HEK293 (cell line): ENCODE results near the gene PDE4A.

Experiments used
- CTCF ChIP-seq: fragments of 450-650 bp; formaldehyde crosslinking; IDR thresholded peaks from 2 replicates; pipeline ENCODE4 v1.5.1; 2016; ENCODE audit warnings: missing biosample characterization, missing genetic modification characterization
- MEIS1 ChIP-seq: sonication (generic); formaldehyde crosslinking; IDR thresholded peaks from 2 replicates; pipeline ENCODE4 v1.8.1; 2022; ENCODE audit warnings: missing genetic modification reagents, mild to moderate bottlenecking, borderline replicate concordance
- SETDB1 ChIP-seq: IDR thresholded peaks from one replicate; pipeline ENCODE4 v1.6.1; 2017; ENCODE audit warnings: mild to moderate bottlenecking, low read length, moderate library complexity, mixed read lengths; ENCODE audit not compliant: insufficient read length
- YY2 ChIP-seq: fragments of 450-650 bp; formaldehyde crosslinking; IDR thresholded peaks from 2 replicates; pipeline ENCODE4 v1.5.1; 2016; ENCODE audit warnings: missing biosample characterization, missing genetic modification characterization
- ZNF121 ChIP-seq: fragments of 450-650 bp; formaldehyde crosslinking; IDR thresholded peaks from 2 replicates; pipeline ENCODE4 v1.5.1; 2016; ENCODE audit warnings: missing biosample characterization, missing genetic modification characterization
- ZNF211 ChIP-seq: fragments of 450-650 bp; formaldehyde crosslinking; IDR thresholded peaks from 2 replicates; pipeline ENCODE4 v1.5.1; 2016; ENCODE audit warnings: low read depth, missing biosample characterization, missing genetic modification characterization
- ZNF239 ChIP-seq: fragments of 450-650 bp; formaldehyde crosslinking; IDR thresholded peaks from 2 replicates; pipeline ENCODE4 v1.5.1; 2016; ENCODE audit warnings: missing biosample characterization, missing genetic modification characterization
- ZNF24 ChIP-seq: fragments of 450-650 bp; formaldehyde crosslinking; IDR thresholded peaks from 2 replicates; pipeline ENCODE4 v1.5.1; 2016; ENCODE audit warnings: missing biosample characterization, missing genetic modification characterization
- ZNF391 ChIP-seq: fragments of 450-650 bp; formaldehyde crosslinking; IDR thresholded peaks from 2 replicates; pipeline ENCODE4 v1.5.1; 2016; ENCODE audit warnings: low read depth, missing biosample characterization, missing genetic modification characterization, borderline replicate concordance
- ZNF501 ChIP-seq: fragments of 450-650 bp; formaldehyde crosslinking; IDR thresholded peaks from 2 replicates; pipeline ENCODE4 v1.5.1; 2016; ENCODE audit warnings: missing biosample characterization, missing genetic modification characterization
- ZNF670 ChIP-seq: fragments of 450-650 bp; formaldehyde crosslinking; IDR thresholded peaks from 2 replicates; pipeline ENCODE4 v1.5.1; 2016; ENCODE audit warnings: missing biosample characterization, missing genetic modification characterization, low read depth
- TF ChIP-seq, protein P1 (sequence below): fragments of 450-650 bp; formaldehyde crosslinking; IDR thresholded peaks from 2 replicates; pipeline ENCODE4 v1.5.1; 2016; ENCODE audit warnings: missing biosample characterization, missing genetic modification characterization
- TF ChIP-seq, protein P2 (sequence below): fragments of 450-650 bp; formaldehyde crosslinking; IDR thresholded peaks from 2 replicates; pipeline ENCODE4 v1.5.1; 2016; ENCODE audit warnings: missing biosample characterization, missing genetic modification characterization
- TF ChIP-seq, protein P3 (sequence below): fragments of 450-650 bp; formaldehyde crosslinking; IDR thresholded peaks from 2 replicates; pipeline ENCODE4 v1.5.1; 2016; ENCODE audit warnings: missing biosample characterization, missing genetic modification characterization

DNA sequence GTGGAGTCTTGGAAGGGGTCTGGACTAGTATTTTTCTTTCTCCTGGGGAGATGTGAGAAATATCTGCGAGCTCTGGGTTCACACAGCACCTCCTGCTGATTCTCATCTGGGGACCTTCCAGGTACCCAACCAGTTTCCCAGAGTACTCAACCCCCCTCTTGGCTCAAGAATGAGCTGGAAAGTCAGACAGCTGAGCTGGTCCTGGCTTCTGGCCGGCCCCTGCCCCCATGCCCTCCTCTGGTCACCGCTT lies 2.2 kb upstream of the PDE4A start:
- TF ChIP-seq MEIS1 (CRISPR knock-in tag) (no peak), YY2 (no peak), ZNF24 (tag by site-specific recombination) (no peak), ZNF121 (tag by site-specific recombination) (no peak), ZNF391 (tag by site-specific recombination) (no peak), ZNF670 (tag by site-specific recombination) (no peak), ZNF239 (tag by site-specific recombination) (no peak), SETDB1 (no peak), CTCF (tag by site-specific recombination) (no peak), ZNF211 (no peak), ZNF501 (no peak)
- TF ChIP-seq, protein P1, sequence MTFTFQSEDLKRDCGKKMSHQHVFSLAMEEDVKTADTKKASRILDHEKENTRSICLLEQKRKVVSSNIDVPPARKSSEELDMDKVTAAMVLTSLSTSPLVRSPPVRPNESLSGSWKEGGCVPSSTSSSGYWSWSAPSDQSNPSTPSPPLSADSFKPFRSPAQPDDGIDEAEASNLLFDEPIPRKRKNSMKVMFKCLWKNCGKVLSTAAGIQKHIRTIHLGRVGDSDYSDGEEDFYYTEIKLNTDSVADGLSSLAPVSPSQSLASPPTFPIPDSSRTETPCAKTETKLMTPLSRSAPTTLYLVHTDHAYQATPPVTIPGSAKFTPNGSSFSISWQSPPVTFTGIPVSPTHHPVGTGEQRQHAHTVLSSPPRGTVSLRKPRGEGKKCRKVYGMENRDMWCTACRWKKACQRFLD (tag by site-specific recombination): no peak
- TF ChIP-seq, protein P2, sequence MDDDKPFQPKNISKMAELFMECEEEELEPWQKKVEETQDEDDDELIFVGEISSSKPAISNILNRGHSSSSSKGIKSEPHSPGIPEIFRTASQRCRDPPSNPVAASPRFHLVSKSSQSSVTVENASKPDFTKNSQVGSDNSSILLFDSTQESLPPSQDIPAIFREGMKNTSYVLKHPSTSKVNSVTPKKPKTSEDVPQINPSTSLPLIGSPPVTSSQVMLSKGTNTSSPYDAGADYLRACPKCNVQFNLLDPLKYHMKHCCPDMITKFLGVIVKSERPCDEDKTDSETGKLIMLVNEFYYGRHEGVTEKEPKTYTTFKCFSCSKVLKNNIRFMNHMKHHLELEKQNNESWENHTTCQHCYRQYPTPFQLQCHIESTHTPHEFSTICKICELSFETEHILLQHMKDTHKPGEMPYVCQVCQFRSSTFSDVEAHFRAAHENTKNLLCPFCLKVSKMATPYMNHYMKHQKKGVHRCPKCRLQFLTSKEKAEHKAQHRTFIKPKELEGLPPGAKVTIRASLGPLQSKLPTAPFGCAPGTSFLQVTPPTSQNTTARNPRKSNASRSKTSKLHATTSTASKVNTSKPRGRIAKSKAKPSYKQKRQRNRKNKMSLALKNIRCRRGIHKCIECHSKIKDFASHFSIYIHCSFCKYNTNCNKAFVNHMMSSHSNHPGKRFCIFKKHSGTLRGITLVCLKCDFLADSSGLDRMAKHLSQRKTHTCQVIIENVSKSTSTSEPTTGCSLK (tag by site-specific recombination): no peak
- TF ChIP-seq, protein P3, sequence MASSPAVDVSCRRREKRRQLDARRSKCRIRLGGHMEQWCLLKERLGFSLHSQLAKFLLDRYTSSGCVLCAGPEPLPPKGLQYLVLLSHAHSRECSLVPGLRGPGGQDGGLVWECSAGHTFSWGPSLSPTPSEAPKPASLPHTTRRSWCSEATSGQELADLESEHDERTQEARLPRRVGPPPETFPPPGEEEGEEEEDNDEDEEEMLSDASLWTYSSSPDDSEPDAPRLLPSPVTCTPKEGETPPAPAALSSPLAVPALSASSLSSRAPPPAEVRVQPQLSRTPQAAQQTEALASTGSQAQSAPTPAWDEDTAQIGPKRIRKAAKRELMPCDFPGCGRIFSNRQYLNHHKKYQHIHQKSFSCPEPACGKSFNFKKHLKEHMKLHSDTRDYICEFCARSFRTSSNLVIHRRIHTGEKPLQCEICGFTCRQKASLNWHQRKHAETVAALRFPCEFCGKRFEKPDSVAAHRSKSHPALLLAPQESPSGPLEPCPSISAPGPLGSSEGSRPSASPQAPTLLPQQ (tag by site-specific recombination): no peak
